Renal cortical epithelial cell (primary cell): Measurements from ENCODE around the gene FKBP4. TPM values are rescaled to one million over a fixed set of nuclear protein-coding genes. Genes with fewer than 3 reads are reported as not detected.

ENCODE experiments used
- DNase-seq: peaks from one replicate; pipeline ENCODE4 v3.0.0-alpha.2; 2011; ENCODE audit warnings: low read depth
- total RNA-seq: library from RNA; depleted of rRNA; stranded (reverse); fragments of >200 nt; gene quantifications from 2 replicates; pipeline ENCODE4 v1.2.3, GENCODE V29; 2014

The FKBP4 gene
- total RNA-seq, 1 donor from 2014 or later, result 87.5 TPM

DNA sequence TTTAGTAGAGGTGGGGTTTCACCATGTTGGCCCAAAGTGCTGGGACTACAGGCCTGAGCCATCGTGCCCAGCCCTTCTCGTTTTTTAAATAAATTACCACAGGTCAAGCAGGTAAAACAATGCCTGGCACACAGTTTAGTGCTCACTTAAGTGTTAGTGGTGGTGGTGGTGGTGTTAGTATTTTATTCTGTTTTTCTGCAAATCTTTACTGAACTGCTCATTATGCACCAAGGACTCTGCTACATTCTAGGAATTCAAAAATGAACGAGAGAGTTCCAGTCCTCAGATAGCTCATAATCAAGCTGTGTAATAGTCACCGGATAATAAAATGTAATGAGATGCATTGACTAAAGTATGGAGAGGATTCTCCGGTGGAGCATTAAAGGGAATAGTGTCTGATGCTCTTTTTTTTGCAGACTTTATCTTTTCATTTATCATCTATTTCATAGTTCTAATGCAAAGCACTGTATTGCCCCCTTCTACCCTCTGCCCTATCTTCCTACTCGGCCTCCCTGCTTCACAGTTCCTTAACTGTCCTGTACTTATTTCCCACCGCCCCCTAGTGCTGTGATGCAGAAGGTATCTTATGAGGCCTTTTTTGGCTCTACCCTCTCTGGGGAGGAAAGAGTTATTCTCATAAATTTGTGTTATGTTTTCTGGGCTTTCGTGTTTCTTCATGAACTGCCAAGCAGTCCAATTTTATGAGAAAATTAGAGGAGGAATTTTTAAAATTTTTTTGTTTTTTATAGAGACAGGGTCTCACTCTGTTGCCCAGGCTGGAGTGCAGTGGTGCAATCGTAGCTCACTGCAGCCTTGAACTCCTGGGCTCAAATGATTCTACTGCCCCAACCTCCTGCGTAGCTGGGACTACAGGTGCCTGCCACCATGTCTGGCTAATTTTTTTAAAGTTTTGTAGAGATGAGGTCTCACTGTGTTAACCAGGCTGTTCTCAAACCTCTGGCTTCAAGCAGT lies 18.7 kb downstream of the FKBP4 start:
- DNase-seq, result peak; percentile 56

DNA sequence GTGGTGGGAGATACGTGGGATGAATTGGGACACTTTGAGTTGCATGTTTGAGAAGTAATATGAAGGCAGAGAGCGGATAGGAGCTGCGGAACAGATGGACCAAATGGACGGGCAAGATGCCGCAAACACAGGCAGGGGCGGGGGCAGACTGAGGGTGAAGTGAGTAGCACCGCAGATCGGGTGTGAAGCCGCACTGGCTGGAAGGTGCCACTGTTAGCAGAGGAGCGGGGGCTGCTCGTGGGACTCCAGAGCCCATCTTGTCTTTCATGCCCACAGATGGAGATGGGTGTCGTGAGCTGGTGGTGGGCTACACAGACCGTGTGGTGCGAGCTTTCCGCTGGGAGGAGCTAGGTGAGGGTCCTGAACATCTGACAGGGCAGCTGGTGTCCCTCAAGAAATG lies 25.0 kb downstream of the FKBP4 start:
- no peak for DNase-seq

DNA sequence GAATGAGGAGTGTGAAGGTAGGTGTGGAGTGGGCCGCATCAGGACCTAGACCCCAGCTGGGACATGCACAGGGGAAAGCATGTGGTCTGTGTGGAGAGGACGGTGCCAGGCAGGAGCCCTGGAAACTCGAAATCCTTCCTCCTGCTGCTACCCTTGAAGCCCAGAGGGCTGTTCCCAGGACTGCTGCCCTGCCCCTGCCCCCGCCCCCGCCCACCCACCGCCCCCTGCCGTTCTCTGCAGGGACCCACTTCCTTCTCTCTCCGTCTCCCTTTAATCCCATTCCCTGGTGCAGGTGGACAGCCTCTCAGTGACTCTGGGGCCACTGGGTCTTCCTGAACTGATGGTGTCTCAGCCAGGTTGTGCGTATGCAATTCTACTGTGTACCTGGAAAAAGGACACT lies 25.7 kb downstream of the FKBP4 start:
- DNase-seq, result no peak

DNA sequence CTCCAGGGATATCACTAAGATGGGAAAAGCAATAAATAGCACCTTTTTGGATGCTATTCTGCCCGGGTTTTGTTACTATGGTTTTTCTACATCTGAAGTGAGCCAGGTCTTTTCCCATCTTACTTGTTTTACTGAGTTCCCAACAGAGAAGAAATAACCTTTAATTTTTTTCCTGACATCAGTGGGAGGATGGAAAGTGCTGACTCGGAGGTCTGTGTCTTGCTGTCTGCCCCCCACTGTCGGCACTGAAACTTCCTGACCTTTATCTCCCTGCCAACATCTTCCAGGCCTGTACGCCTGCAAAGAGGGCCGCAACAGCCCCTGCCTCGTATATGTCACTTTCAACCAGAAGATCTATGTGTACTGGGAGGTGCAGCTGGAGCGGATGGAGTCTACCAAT lies 28.7 kb downstream of the FKBP4 start:
- no peak for DNase-seq

DNA sequence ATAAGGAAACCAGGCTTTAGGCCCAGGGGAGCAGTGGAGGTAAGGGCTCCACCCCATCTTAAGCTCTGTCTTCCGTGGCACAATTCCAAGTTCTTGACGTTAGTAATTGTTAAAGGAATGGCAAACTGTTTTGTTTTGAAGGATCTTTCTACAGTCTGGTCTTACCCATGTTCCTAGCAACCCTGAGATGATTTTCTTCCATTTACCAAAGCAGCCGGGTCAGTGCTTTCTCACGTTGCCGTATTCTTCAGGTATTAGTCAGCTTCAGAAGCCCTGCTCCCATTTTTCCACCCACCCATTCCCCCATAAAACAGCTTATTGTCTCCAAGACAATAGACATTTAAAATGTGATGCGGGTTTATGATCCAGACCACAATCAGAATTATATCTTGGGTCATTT lies 29.8 kb downstream of the FKBP4 start:
- DNase-seq, result no peak

DNA sequence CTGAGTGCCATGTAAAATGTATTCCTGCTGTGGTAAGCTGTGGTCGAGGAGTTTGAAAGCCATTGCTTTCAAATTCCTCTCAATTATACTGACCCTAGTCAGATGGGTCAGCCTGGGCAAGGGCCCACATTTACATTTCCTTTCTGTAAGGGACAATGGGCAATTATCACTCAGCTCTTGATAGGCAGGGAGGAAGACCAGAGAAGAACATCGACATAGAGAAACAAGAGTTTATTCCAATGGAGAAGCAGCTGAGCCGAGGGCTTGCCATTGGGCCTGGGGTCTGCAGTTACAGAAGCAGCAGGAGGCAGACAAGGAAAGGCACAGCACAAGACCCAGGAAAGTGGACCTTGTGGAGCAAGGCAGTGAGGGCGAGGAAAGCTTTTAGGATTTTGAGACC lies 30.4 kb downstream of the FKBP4 start:
- no peak for DNase-seq

DNA sequence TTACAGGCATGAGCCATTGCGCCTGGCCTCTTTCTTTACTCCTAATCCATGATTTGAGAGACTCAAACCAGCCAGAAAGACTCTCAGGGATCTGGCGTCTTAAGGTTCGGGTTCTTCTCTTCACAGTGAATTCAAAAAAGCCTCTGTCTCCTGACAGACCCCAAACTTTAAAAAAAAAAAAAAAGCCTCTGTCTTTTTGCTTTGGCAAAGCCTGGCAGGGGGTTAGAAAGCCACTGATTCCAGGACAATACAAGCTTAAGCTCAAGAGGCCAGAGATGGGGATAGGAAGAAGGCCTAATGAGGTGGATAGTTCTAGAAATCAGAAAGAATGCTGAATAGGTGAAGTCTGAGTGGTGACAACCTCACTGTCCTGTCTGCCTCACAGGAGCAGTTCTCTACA lies 31.3 kb downstream of the FKBP4 start:
- DNase-seq, result no peak

DNA sequence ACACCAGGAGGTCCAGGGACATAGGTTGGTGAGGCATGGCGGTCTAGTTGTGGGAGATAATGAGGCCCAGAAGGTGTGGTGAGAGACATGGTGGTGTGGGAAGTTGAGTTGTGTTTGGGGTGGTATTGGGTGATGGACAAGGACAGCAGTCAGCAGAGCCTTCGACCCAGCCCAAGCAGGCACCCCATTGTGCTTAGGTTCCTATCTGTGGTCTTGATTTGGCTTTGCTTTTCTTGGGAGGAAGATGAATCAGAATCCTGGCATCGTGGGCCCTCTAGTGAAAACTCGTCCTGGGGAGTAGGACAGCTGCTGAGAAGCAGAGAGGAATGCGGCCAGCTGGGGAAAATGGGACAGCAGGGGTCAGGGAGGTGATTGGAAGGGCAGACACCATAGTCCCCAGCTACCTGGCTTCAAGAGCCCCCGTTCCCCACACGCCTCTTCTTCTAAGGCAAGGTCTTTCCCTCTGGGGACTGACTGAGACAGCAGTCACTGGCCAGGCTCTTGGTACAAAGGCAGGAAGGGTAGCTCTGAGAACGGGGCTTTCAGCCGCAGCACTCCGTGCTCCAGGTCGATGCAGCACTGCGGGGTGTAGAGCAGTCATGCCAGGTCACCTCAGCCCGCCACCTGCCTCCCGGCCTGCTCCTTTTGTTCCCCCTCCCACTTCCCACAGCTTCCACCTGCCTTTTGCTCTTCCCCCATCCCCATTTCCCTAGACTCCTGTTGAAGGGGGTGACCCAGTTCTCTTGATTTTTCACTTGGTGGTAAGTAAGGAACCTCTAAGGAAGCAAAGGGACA lies 32.1 kb downstream of the FKBP4 start:
- DNase-seq, result no peak

DNA sequence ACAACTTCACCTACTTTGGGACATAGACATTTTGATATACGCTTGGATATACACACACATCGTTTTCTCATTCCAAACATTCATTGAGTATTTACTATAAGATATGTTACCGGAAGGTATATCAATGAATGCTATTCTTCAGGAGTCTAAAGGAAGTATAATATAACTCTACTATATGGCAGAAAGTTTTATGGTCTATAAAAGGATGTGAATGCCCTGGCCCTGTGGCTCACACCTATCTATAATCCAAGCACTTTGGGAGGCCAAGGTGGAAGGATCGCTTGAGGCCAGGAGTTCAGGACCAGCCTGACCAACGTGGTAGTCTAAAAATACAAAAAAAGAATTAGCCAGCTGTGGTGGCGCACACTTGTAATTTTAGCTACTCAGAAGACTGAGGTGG lies 34.5 kb downstream of the FKBP4 start:
- DNase-seq, result no peak

DNA sequence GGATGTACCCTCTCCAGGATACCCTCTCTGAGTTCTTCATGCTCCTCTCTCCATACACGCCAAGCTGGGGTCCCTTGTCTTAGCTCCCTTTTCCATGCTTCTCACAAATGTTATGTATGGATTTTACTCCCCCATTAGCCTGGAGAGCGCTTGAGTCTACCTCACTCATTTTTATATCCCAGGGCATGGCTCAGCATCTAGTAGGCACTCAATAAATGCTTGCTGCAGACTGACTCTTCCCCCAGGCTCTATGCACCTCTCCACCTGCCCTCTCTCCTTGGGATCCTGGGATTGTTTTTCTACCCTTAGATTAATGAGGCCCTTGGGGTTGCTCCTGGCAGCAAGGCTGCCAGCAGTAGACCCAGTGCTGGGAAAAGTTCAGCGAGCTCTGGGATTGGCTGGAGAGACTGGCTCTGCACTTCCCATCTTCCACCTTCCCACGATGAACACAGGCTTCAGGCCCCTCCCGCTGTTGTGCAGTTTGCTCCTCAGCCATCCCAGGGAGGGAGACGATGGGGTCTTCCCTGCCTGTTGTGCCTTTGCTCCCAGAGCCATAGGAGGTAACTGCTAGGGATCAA lies 37.9 kb downstream of the FKBP4 start:
- no peak for DNase-seq

DNA sequence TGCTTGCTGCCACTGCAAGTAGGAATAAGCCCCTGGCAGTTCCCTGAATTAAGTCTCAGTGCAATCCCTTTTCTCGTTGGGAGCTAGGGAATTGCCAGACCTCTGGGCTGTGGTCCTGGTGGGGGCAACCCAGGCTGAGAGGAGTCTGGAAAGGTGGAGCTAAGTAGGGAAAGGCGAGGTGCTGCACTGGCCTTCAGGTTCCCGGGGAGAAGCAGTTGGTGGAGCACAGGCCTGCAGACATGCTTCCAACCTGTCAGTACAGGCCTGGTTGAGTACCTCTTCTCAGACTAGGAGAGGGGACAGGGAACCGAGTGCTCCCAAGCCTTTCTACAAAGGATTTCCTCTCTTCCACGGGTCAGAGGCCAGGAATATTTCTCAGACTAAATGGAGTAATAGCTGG lies 38.6 kb downstream of the FKBP4 start:
- DNase-seq, result no peak

DNA sequence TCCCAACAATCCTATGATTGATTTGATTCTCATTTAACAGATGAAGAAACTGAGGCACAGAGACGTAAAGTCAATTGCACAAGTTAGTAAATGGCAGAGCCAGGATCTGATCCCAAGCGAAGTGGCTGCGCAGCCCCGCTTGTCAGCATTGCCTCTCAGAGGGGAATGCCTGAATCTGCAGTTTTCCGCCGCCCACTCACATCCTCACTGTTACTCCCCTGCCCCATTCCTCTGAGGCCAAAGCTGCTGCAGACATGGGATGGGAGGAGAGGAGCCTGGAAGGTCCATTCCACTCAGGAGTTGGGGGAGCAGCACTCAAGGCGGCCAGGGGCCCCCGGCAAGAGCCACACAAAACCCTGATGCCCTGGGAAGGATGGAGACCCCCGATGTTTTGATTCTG lies 39.0 kb downstream of the FKBP4 start:
- DNase-seq, result no peak

DNA sequence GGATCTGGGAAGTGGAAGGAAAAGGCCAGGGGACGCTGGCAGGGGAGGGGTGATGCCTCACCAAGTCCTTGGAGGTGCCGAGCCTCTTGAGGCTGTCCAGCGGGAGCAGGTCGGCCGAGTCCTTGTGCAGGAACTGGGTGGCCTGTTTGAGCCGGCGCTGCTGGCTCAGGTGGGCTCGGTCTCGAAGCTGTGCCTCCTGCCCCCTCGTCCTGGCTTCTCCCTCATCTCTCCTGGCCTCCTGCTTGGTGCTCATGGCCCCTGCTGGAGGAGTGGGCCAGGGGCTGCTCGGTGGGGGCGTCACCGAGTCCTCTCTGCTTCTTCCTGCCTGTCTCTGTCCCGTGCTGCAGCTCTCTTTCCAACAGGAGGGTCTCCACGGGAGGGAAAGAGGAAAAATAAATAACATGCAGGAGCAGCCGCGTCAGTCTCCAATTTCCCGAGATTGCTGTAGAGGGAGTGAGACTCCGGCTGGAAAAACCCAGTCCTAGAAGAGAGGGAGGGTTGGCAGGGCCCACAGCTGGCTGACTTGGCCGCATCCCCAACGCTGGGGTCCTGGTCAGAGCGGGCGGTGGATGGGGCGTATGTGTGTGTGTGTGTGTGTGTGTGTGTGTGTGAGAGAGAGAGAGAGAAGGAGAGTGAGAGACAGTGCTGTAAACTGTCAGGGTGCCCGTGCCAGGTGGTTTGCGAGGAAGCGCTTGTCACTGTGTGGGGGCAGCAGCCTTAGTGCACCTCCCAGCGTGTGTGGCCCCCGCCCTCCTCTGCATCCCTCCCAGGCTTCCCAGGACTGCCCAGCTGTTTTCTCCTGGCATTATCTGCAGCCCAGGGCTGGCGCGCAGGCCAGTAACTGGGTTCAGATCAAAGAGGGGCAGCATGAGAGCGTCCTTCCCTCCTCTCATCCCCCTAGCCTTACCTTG lies 40.1 kb downstream of the FKBP4 start, which contains the start of gene NRIP2:
Gene NRIP2 (minus strand): TSS at position 455 of the 911 bp plus-strand sequence. CDS start 52 bp downstream, at position 403.
- no peak for DNase-seq

DNA sequence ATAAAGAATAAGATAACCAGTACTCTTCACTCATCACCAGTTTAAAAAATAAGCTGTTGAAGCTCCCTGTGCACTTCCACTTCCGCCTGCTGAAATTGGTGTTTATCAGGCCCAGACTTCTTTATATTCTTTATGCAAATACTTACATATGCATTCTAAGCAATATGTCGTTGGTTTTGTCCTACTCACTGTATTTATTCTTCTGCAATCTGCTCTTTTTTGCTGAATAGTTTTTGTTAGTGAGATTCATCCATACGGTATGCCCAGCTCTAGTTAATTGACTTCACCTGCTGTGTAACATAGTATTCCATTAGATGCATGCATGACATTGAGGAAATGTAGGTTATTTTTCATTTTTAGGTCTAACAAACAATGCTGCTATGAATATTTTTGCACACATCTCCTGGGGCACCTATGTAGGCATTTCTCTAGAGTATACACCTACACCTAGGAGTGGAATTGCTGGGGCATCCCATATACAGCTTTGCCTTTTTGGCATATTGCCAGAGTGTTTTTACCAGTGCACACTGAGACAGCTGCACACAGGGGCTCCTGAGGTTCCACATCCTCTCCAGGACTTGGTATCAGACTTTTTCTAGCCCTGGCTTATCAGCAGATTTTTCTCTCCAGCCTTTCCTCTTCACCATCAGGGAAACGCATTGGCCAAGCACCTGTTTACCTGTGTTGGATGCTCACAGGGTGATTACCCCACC lies 41.1 kb downstream of the FKBP4 start:
- no peak for DNase-seq

DNA sequence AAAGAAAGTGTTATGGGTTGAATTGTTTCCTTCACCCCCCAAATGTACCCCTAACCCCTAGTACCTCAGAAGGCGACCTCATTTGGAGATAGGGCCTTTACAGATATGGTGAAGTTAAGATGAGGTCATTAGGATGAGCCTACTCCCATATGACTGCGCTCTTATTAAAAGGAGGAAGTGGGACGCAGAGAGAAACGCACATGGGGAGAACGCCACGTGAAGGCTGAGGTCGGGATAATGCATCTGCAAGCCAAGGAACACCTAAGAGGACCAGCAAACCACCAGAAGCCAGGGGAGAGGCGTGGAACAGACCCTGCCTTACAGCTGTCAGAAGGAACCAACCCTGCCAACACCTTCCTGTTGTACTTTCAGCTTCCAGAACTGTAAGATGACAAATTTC lies 41.8 kb downstream of the FKBP4 start:
- DNase-seq, result no peak

DNA sequence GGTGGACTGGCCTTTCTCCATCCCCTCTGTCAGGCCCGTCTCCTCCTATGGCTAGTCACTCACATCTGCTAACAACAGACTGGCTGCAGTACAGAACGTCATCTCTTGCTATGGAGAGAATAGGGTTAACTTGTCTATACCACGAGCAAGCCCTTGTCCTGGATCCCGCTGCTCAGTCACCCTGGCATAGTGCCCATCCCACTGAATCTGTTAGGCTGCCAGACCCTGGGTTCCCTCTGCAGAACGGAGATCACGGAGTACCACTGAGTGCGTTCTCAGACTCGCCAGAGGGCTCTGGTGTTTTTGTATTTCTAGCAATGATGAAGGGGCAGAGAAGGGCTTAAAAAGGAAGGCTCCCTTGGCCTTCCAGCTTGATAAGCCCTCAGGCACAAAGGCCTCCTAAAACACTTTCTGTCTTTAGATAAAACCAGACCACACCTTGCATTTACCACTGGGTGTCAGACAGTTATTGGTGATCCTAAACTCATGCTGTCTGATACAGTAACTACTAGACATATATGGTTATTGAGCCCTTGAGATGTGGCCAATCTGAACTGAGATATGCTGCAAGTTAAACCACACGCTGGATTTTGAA lies 46.4 kb downstream of the FKBP4 start:
- no peak for DNase-seq

DNA sequence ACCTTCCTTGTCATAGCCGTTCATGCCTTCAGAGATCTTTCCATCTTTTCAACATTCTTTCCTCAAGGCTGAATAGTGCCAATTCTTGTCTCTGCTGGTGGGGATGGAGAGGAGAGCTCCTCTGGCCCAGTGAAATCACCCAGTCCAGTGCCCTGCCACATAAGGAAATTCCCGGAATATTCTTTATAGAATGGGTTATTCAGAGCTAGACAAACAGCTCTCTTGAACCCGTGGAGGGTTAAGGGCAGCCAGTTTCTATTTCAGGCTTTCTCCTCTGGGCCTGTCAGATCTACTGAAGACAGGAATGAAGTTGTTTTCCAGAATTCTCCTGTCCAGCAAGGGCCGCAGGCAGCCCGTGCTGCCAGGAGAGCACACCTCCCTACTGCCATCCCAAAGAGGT lies 48.2 kb downstream of the FKBP4 start:
- no peak for DNase-seq

DNA sequence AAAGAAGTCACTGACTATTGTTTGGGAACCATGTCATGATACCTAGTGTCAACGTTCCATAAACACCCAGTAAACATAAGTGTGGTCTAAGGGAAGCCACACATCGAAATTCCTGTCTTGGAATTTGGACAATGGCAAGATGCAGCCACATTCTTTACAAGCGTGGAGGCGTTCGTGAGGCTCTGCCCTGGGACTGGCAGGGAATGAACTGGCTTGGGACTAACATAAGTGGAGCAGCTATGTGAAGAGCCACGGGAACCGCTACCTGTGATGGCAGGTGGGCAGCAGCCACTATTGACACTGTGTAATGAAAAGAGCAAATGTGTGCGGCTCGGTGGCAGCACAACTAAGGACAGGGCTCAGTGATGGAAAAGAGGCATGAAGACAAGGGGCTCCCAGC lies 50.0 kb downstream of the FKBP4 start:
- no peak for DNase-seq

DNA sequence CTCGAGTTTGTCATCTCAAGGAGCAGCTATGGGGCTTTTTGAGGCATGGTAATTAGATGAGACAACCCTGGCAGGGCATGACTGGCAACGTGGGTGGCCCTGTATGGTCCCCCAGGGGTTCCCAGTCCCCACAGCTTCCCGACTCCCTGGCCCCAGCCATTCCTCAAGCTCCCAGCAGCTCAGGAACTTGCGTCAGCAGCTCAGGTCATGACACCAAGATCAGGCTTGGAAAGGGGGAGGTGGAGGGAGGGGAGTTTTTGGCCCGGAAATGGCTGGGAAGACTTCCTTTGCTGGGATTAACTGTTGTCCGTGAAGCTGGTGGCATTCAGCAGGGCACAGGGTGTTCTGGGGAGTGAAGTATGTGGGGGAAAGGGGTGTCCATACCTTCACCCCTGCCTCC lies 50.5 kb downstream of the FKBP4 start:
- no peak for DNase-seq

DNA sequence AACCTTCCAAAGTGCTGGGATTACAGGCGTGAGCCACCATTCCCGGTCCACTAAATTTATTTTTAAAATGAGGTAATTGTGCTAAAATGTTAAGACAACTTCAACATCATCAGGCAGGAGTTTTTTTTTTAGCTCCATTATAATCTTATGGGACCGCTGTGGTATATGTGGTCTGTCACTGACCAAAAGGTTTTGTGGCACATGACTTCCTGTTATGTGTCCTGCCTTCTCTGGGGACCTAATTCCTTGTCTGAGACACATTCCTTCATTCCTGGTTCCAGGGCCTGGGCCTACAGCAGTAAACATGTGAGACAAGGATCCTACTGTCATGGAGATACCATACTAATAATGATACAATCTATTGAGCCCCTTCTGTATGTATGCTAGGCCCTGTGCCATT lies 57.2 kb downstream of the FKBP4 start:
- no peak for DNase-seq
